GM12878 (cell line): ENCODE results near the gene PIGV. TPM values are rescaled to one million over a fixed set of nuclear protein-coding genes. Genes with fewer than 3 reads are reported as not detected.

Experiments
- CEBPZ ChIP-seq: fragments of 150-350 bp; IDR thresholded peaks from 2 replicates; pipeline ENCODE4 v1.6.1; 2016; ENCODE audit warnings: low read depth, low read length
- DPF2 ChIP-seq: fragments of 450-650 bp; IDR thresholded peaks from 2 replicates; pipeline ENCODE4 v1.6.1; 2017; ENCODE audit warnings: mild to moderate bottlenecking
- EGR1 ChIP-seq, 2 experiments: IDR thresholded peaks; 1 replicate in 1 of 2; 2 replicates in 1 of 2; pipeline ENCODE4 v1.6.1; 2011 to 2012; ENCODE audit warnings: low read depth in 2 of 2, low read length in 2 of 2, borderline replicate concordance in 1 of 2, mild to moderate bottlenecking in 1 of 2, moderate library complexity in 1 of 2
- FOS ChIP-seq: IDR thresholded peaks from 3 replicates; pipeline ENCODE4 v1.6.1; 2011; ENCODE audit warnings: borderline replicate concordance; ENCODE audit not compliant: insufficient read length; ENCODE audit errors: extremely low read depth
- HCFC1 ChIP-seq: fragments of 150-350 bp; IDR thresholded peaks from 2 replicates; pipeline ENCODE4 v1.6.1; 2014; ENCODE audit warnings: low read length
- HDGF ChIP-seq: fragments of 450-650 bp; IDR thresholded peaks from 2 replicates; pipeline ENCODE4 v1.6.1; 2016; ENCODE audit warnings: antibody characterized with exemption
- MYB ChIP-seq: fragments of 150-350 bp; IDR thresholded peaks from 2 replicates; pipeline ENCODE4 v1.6.1; 2014; ENCODE audit warnings: mild to moderate bottlenecking, low read depth, low read length, borderline replicate concordance
- NBN ChIP-seq: fragments of 450-650 bp; IDR thresholded peaks from 2 replicates; pipeline ENCODE4 v1.6.1; 2016
- PKNOX1 ChIP-seq: fragments of 450-650 bp; IDR thresholded peaks from 2 replicates; pipeline ENCODE4 v1.6.1; 2016; ENCODE audit warnings: mild to moderate bottlenecking
- PML ChIP-seq: IDR thresholded peaks from 2 replicates; pipeline ENCODE4 v1.6.1; 2012; ENCODE audit warnings: low read length, inconsistent platforms
- PRDM15 ChIP-seq: fragments of 450-650 bp; formaldehyde crosslinking; IDR thresholded peaks from 2 replicates; pipeline ENCODE4 v1.4.0; 2020; ENCODE audit warnings: mild to moderate bottlenecking, moderate library complexity
- RAD21 ChIP-seq: IDR thresholded peaks from 2 replicates; pipeline ENCODE4 v1.6.1; 2011; ENCODE audit warnings: mild to moderate bottlenecking, low read depth, low read length, moderate library complexity; ENCODE audit not compliant: insufficient read depth
- TAF1 ChIP-seq: IDR thresholded peaks from 2 replicates; pipeline ENCODE4 v1.6.1; 2011; ENCODE audit warnings: mild to moderate bottlenecking, low read depth, low read length, borderline replicate concordance
- polyA plus RNA-seq, 11 experiments: library from polyadenylated mRNA; depleted of rRNA in 4 of 11; unstranded in 6 of 11; stranded (reverse) in 5 of 11; fragments of >200 nt; fragmentation: Nextera tagmentation in 4 of 11; fragmentation: Illumina TruSeq in 1 of 11; extraction: Ambion mirVana in 4 of 11; extraction: Trizol in 1 of 11; gene quantifications; 1 replicate in 1 of 11; 2 replicates in 10 of 11; pipeline versions ENCODE4 v1.2.1 to v1.2.3, GENCODE V29; 2011 to 2016; ENCODE audit warnings: inconsistent platforms in 2 of 11, missing spikeins in 2 of 11, low read depth in 1 of 11
- total RNA-seq, 4 experiments: library from RNA; depleted of rRNA in 3 of 4; stranded (reverse); fragments of >200 nt in 3 of 4; fragmentation: Illumina TruSeq in 1 of 4; extraction: Trizol in 1 of 4; gene quantifications; 2 replicates each; pipeline versions ENCODE4 v1.2.1 to v1.2.3, GENCODE V29; 2013 to 2021
- TF ChIP-seq, protein P1 (sequence below): fragments of 450-650 bp; conservative IDR thresholded peaks from 2 replicates; pipeline ENCODE4 v1.6.1; 2017; ENCODE audit warnings: mild to moderate bottlenecking, moderate library complexity
- TF ChIP-seq, protein P2 (sequence below): fragments of 450-650 bp; IDR thresholded peaks from 2 replicates; pipeline ENCODE4 v1.6.1; 2017; ENCODE audit warnings: mild to moderate bottlenecking

Gene PIGV
- total and polyA plus RNA-seq, 10 of the 15 experiments (the other 5 are each of a cell fraction or from before 2014, with no cell fraction given): 8.8 to 18.1 (median 11.9) TPM

GRCh38 chr1:26826261-26827105 lies 38.7 kb downstream of the PIGV start, which contains the start of gene ZDHHC18 (continued):
- TF ChIP-seq CEBPZ: no peak
- TF ChIP-seq NBN: no peak; the same call in 1 of the 2 replicates
- no peak for TF ChIP-seq HDGF
- no peak for TF ChIP-seq PML
- no peak for TF ChIP-seq MYB
- no peak for TF ChIP-seq PKNOX1
- TF ChIP-seq, protein P1, sequence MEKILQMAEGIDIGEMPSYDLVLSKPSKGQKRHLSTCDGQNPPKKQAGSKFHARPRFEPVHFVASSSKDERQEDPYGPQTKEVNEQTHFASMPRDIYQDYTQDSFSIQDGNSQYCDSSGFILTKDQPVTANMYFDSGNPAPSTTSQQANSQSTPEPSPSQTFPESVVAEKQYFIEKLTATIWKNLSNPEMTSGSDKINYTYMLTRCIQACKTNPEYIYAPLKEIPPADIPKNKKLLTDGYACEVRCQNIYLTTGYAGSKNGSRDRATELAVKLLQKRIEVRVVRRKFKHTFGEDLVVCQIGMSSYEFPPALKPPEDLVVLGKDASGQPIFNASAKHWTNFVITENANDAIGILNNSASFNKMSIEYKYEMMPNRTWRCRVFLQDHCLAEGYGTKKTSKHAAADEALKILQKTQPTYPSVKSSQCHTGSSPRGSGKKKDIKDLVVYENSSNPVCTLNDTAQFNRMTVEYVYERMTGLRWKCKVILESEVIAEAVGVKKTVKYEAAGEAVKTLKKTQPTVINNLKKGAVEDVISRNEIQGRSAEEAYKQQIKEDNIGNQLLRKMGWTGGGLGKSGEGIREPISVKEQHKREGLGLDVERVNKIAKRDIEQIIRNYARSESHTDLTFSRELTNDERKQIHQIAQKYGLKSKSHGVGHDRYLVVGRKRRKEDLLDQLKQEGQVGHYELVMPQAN: 0 out of 2 replicates have a peak, but pooled peaks have one; percentile 23
- no peak for TF ChIP-seq FOS
- peak; percentile 18; the same call in 1 of the 2 replicates for TF ChIP-seq RAD21
- no peak for TF ChIP-seq HCFC1
- TF ChIP-seq TAF1: peak; percentile 55; the same call in 1 of the 2 replicates
- no peak for TF ChIP-seq PRDM15 (CRISPR knock-in tag)
- TF ChIP-seq DPF2: peak; percentile 42; the same call in 1 of the 2 replicates
- TF ChIP-seq, protein P2, sequence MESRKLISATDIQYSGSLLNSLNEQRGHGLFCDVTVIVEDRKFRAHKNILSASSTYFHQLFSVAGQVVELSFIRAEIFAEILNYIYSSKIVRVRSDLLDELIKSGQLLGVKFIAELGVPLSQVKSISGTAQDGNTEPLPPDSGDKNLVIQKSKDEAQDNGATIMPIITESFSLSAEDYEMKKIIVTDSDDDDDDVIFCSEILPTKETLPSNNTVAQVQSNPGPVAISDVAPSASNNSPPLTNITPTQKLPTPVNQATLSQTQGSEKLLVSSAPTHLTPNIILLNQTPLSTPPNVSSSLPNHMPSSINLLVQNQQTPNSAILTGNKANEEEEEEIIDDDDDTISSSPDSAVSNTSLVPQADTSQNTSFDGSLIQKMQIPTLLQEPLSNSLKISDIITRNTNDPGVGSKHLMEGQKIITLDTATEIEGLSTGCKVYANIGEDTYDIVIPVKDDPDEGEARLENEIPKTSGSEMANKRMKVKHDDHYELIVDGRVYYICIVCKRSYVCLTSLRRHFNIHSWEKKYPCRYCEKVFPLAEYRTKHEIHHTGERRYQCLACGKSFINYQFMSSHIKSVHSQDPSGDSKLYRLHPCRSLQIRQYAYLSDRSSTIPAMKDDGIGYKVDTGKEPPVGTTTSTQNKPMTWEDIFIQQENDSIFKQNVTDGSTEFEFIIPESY: no peak
- TF ChIP-seq EGR1 (IDR thresholded peaks at IDR 0.05; ENCODE audit: borderline replicate concordance in 1 of 2, low read depth in 2 of 2, low read length in 2 of 2): peak in 1 of 2 experiments; percentile 76; a peak in 1 of 3 replicates
